NB4 (cell line): ENCODE results near the gene PBX3.

Experiments used
- DNase-seq: peaks from one replicate; pipeline ENCODE4 v3.0.0; 2010; ENCODE audit warnings: low read depth
- H3K4me3 ChIP-seq: one replicate; pipeline ENCODE4 v1.5.1; 2011; ENCODE audit warnings: mild to moderate bottlenecking, low read depth, low read length, moderate library complexity
- MYC ChIP-seq: IDR thresholded peaks from 2 replicates; pipeline ENCODE4 v1.6.1; 2011; ENCODE audit warnings: low read depth, low read length
- POLR2A ChIP-seq: IDR thresholded peaks from 2 replicates; pipeline ENCODE4 v1.6.1; 2011; ENCODE audit warnings: mild to moderate bottlenecking; ENCODE audit not compliant: insufficient read length; ENCODE audit errors: extremely low read depth
- TF ChIP-seq, protein P1 (sequence below): IDR thresholded peaks from 2 replicates; pipeline ENCODE4 v1.6.1; 2011; ENCODE audit warnings: low read depth, low read length
- TF ChIP-seq, protein P2 (sequence below): IDR thresholded peaks from one replicate; pipeline ENCODE4 v1.5.1; 2012; ENCODE audit warnings: low read depth, low read length

PBX3 gene

DNA sequence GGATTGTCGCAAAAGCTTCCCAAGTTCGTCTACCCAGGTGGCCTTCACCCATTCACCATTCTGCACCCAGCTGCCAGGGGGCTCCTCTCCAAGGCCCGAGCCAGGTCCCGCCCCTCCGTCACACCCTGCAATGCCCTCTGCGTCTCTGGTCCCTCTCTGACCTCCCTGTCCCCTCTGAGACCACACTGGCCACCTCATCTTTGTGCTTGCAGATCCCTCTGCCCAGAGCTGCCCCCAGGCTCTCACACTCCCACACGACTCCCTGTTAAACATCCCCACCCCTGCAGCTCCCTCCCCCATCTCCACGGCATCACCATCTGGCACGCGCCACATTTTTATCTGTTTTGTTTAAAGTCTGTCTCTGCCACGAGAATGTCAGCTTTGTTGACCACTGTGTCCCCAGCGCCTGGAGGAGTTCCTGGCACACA is 243.6 kb downstream of the PBX3 start:
- TF ChIP-seq, protein P1, sequence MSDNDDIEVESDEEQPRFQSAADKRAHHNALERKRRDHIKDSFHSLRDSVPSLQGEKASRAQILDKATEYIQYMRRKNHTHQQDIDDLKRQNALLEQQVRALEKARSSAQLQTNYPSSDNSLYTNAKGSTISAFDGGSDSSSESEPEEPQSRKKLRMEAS, result no peak
- TF ChIP-seq MYC (no peak), POLR2A (no peak)
- TF ChIP-seq, protein P2, sequence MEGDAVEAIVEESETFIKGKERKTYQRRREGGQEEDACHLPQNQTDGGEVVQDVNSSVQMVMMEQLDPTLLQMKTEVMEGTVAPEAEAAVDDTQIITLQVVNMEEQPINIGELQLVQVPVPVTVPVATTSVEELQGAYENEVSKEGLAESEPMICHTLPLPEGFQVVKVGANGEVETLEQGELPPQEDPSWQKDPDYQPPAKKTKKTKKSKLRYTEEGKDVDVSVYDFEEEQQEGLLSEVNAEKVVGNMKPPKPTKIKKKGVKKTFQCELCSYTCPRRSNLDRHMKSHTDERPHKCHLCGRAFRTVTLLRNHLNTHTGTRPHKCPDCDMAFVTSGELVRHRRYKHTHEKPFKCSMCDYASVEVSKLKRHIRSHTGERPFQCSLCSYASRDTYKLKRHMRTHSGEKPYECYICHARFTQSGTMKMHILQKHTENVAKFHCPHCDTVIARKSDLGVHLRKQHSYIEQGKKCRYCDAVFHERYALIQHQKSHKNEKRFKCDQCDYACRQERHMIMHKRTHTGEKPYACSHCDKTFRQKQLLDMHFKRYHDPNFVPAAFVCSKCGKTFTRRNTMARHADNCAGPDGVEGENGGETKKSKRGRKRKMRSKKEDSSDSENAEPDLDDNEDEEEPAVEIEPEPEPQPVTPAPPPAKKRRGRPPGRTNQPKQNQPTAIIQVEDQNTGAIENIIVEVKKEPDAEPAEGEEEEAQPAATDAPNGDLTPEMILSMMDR, result no peak
- no peak overlapping the region for H3K4me3 ChIP-seq
- DNase-seq, result no peak

GRCh38 chr9:125991886-125992529 is 244.8 kb downstream of the PBX3 start:
- TF ChIP-seq POLR2A (no peak), MYC (no peak)
- TF ChIP-seq, protein P1, result no peak
- TF ChIP-seq, protein P2, result no peak
- H3K4me3 ChIP-seq, result no peak overlapping the region
- DNase-seq, result no peak

- no peak for DNase-seq
Observed at GRCh38 chr9:125992557-125992956, 245.4 kb downstream of the PBX3 start.

GRCh38 chr9:125993466-125993865 is 246.3 kb downstream of the PBX3 start:
- no peak for DNase-seq
- TF ChIP-seq, protein P2, result no peak
- TF ChIP-seq POLR2A (no peak), MYC (no peak)
- TF ChIP-seq, protein P1, result no peak
- H3K4me3 ChIP-seq, result no peak overlapping the region

More at GRCh38 chr9:125992557-125992956, 245.4 kb downstream of the PBX3 start:
- TF ChIP-seq, protein P1, result no peak
- TF ChIP-seq, protein P2, result no peak
- no peak for TF ChIP-seq POLR2A
- H3K4me3 ChIP-seq, result no peak overlapping the region

DNA sequence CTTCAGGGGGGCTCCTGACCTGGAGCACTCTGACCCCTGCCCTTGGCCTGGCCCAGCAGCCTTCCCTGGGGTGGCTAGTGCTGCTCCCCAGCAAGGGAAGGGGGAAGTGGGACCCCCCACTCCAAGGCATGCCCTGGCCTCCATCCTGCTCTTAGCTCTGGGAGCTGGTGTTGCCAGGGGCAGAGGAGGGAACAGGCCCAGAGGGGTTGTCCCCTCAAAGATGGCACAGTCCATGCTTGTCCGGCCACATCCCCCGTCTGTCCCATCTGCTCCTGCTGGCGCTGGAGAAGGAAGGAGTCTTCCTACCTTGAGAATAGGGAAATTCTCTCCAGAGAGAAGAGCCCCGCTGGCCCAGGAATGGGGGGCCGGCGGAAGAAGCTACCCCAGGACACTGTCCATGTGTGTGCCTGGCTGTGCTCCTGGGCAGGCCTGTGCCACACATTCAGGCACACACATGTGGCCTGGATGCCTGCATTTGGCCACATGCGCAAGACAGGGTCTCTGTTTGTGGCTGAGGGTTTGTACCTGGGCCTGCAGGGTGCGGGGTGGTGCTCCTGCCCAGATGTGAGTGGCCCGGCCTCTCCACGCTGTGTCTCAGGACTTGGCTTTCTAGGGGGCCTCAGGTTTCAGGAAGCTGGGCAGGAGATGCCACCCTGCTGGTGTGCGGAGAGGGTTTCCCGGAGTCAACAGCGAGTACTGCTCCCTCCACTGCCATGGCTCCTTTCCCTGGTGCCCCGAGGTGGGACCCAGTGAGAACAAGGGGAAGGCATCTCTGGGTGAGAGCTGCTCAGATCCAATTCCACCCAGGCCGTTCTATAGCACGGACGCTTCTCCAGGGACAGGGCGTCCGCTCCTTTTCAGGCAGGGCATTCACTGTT is 247.1 kb downstream of the PBX3 start:
- TF ChIP-seq, protein P2, result no peak
- TF ChIP-seq POLR2A, result no peak
- TF ChIP-seq MYC, result no peak
- TF ChIP-seq, protein P1, result no peak
- H3K4me3 ChIP-seq, result no peak overlapping the region
- no peak for DNase-seq
